NCI-H1417 (cell line): ENCODE data around the gene TAB2.

Experiments
- DNase-seq, 3 experiments: peaks; one replicate each; lab custom pipeline; 2025; lab: John Stamatoyannopoulos, UW

TAB2 gene

DNA sequence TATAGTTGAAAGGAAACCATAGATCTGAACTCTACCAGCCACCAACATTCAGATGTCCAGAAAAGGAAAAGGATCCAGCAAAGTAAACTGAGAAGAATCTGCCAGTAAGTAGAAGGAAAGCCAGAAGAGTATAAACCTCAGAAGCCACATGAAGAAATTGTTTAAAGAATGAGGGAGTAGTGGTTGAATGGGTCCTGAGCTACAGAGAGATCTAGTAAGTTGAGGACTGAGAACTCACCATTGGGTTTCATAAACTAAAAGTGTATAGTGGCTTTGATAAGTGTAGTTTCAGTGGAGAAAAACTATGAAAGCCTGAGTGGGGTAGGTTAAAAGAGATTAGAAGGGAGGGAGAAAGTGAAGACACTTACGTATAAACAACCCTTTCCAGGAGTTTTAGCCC lies 50.6 kb downstream of the TAB2 start:
- no peak for DNase-seq

DNA sequence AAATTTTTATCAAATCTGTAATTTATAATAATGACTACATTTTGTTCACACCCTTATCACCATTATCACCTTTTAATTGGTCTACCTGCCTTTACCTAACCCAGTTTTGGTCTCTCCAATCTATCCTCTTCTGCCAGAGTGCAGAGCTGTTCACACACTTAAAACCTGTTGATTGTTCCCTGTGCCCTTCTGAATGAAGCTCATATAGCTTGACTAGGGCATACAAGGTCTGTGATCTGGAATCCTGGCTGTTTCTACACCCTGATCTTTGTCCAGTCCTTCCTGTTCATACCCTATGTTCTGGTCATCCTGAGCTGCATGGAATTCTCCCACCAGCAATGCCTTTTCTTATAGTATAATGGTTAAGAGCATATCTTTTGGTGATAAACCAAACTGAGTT lies 53.6 kb downstream of the TAB2 start:
- no peak for DNase-seq

DNA sequence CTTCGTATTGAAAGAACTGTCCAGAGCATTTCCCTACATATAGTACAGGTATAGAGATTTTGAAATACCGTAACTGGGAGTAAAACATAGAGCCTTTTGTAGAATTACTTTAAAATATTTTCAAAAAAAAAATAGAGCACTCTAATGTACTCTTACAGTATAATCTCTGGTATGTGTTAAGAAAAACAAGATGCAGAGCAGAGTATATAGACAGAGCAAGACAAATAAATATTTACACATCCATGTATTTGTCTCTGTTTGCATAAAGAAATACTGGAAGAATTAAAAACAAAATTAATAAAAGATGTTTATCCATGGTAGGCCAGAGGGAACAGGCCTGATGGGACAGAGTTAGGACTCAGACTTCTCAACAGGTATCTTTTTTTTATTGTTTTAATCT lies 54.5 kb downstream of the TAB2 start:
- no peak for DNase-seq

DNA sequence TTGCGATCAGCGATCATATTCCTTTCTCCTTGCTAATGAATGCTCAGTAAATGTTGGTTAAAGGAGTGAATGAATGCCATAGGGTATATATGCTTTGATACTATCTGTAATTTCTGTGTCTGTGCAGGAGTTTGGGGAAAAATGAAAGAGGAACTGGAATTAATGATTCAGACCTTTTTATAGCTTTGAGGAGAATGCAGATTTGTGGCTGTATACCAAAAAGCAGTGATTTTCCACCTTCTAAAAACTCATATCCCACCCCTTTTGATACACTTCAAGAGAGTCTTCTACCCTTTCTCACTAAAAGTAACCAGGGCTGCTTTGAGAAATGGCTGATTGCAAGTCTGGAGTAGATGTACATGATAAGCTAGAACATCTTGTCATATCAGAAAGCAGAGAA lies 56.0 kb downstream of the TAB2 start:
- DNase-seq, result no peak

DNA sequence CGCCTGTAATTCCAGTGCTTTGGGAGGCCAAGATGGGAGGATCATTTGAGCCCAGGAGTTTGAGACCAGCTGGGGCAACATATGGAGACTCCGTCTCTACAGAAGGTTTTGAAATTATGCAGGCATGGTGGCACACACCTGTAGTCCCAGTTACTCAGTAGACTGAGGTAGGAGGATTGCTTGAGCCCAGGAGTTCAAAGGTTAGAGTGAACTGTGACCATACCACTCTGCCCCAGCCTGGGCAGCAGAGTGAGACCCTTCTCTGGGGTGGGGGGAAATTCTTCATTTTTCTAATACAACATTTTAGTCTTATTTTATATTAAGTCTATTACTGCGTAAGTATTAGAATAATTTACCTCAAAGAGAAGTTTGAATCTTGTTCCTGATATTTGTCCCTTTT lies 62.5 kb downstream of the TAB2 start:
- DNase-seq, result no peak

DNA sequence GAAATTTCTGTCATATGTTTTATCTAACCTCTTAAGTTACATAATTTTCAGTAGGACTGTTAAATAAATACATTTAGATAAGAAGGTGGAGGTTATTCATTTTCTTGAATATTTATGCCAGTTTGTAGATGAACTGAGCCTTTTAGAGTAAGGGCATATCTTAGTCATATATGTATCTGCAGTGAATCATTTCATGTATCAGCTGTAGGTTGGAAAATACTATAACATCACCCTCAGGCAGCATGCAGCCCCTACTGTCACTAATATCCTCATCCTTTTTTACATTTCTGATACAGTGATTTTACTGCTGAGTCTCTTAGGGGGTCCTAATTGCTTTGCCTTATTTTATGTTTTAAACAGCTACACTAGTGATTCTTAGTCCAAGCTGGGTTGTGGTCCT lies 63.0 kb downstream of the TAB2 start:
- no peak for DNase-seq

DNA sequence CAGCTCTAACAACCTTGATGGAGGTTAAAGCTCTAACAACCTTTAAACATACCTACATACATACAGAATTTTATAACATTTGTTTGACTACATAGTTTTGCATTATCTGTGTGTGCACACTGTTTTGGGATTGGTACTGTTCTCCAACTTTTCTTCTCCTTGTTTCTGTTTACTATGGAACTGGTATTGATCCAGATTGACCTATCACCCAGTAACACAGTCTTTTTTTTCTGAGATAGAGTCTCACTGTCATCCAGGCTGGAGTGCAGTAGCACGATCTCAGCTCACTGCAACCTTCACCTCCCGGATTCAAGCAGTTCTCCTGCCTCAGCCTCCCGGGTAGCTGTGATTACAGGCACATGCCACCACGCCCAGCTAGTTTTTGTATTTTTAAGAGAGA lies 65.9 kb downstream of the TAB2 start:
- DNase-seq, result no peak

DNA sequence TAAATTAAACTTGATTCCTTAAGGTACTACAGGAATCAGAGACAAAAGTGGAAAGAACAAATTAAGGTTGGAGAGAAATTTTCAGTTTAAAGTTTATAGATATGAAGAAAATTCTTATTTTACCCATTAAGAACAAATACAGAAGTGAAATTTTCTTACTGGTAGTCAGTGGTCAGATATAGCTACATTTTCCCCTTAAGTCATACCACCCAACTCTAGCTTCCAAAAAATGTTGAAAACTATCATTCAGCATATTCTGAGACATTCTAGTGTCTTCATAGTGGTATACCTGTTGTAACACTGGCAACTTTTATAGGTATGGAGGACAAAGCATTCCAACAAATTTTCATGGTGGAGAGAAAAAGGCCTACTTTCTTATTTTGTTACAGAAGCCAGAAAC lies 67.0 kb downstream of the TAB2 start:
- DNase-seq, result no peak

DNA sequence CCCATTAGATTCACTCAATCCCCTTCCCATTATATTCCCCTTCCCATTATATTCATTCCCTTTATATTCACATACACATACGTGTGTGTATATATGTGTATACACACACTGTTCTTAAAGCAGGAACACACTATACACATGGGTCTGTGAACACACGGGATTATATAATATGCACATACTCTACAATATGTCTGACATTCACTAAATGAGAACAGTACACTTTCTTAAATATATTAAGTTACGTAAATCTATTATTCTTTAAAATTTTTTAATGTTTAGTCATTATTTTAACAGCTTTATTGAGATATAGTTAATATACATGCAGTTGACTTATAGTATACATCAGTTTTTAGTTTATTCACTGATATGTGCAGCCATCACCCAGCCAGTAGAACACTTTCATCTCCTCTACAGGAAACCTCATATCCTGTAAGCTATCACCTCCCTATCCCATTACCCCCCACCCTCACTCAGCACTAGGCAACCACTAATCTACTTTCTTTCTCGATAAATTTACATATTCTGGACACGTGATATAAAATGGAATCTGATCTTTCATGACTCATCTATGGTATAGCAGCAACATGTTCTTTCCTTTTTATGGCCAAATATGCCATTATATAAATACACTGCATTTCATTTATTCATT lies 68.6 kb downstream of the TAB2 start:
- DNase-seq, result no peak

DNA sequence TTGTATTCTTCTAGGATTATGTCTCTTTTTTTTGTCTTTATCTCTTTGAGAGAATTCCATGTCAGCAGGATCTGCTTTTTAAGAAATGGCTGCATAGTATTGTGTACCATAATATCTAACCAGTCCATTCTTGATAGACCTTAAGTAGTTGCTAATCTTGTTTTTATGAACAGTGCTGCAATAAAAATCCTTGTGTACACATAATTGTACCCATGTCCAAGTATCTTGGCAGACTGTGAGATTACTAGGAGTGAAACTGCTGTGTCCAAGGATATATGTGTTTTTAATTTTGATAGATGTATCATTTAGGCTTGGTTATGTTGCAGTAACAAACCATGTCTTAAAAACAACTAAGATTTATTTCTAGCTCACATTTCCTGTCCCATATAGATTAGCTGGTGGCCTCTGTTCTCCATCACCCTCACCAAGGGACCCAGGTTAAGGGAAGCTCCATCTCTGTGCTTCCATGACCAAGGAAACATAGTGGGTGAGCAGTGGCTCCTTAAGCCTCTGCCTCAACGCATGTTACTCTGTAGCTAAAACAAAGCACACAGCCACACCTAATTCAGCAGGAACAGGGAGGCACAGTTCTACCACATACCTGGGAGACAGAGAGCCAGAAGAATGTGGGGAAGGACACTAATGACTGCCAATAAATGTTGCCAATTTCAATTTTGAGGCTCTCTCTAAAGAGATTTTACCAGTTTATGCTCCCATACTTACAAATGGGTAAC lies 70.4 kb downstream of the TAB2 start:
- DNase-seq, result no peak

DNA sequence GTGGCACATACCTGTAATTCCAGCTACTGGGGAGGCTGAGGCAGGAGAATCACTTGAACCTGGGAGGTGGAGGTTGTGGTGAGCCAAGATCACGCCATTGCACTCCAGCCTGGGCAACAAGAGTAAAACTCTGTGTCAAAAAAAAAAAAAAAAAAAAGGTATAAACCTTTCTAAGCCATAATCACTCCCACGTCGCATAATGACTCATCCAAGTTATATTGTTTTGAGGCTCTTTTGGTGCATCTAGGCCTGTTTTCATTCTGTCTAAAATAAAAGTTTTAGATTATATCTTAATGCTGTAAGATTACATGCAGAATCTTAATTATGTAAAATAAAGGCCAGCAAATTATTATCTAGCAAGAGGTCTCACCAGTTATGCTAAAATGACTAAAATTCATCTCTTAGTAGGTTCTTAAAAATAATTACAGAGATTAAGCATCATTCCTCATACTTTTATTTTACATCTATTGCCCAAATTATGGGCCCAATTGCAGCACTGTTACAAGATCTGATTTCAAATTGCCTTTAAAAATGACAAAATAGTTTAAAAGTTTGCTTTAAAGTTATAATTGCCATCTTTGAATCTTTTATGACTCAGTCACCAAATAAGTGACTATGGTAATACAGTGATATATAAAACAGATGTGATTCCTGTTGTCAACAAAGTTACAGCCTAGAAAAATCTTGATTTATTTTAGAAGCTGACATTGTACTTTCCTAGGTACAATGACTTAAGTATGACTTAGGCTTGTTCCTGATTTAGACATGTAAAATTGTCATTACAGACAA lies 72.2 kb downstream of the TAB2 start:
- DNase-seq, result no peak

DNA sequence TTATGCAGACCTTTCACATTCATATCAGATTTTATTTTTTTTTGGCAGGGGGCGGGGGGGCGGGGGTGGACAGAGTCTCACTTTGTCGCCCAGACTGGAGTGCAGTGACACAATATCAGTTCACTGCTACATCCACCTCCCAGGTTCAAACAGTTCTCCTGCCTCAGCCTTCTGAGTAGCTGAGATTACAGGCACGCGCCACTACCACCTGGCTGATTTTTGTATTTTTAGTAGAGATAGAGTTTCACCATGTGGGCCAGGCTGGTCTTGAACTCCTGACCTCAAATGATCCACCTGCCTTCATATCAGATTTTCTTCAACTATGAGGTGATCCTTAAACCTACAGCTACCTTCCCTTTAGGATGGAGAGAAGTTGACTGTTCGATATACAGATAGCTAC lies 74.6 kb downstream of the TAB2 start:
- DNase-seq, result no peak

DNA sequence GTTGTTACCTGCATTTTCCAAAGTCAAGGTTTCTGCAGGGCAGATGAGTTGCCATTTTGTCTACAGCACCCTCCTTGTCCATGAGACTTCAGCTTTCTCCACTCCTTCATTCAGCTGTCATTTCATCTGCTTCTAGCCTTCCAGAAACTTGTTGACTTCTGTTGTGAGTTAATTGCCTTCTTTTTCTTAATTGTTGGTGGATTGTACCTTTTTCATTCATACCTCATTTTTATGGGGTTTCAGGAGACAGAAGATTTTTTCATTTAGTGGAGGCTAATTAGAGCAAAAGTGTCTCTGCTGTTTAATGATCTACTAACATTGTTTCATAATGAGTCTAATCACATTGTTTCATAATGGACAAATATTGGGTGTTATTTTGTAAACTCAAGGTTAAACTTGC lies 75.0 kb downstream of the TAB2 start:
- no peak for DNase-seq

DNA sequence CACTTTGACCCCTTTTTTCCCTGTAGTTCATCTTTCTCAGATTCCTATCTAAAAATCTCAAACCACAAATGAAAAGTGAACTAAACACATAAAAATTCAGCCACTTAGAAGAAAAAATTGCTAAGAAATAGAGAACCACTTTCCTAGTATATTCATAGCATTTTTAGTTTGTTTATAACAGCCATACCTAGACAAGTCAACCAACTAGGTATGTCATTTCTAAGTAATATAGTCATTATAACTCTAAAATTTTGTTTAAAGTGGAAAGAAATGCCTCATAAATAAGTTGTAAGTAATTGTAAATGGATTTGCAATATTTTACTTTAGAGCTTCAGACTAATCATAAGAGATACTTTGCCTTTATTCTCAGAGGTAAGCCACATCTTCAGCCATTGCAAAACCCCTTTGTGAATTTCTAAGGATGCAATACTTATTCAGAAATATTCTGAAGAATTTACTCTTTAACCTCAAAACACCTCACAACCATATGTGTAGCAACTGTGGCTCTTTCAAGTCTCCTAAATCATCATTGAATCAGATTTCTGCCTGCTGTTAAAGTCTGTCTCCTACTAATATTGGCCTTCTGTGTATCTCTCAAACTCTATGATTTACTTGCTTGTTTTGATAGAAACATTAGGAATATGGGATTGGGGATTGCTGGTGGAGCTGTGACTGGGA lies 75.6 kb downstream of the TAB2 start:
- DNase-seq, result no peak

DNA sequence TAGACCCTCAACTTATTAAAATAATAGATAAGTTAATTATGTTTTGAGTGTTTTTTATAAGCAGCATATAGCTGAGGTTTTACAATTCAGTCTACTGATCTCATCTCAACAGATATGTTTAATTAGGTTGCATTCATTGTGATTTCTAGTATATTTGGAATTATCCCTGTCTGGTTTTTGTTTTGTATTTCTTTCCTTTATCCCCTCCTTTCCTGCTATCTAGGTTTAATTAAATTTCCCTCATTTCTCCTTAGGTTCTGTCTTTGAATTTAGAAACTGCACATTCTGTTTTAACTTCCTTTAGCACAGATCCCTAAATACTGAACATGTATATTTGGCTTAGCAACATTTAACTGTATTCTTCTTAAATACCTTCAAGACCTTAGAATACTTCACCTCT lies 77.7 kb downstream of the TAB2 start:
- no peak for DNase-seq

DNA sequence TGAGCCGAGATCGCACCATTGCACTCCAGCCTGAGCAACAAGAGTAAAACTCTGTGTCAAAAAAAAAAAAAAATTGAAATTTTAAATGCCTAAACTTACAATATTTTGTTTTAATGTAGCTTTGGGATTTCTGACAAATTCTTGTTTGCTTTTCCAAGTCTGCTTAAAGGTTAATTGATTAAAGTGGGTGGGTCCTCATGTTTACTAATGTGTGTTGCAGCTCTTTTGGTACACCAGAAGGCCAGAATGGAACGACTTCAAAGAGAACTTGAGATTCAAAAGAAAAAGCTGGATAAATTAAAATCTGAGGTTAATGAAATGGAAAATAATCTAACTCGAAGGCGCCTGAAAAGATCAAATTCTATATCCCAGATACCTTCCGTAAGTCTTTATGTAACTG lies 79.9 kb downstream of the TAB2 start:
- no peak for DNase-seq

DNA sequence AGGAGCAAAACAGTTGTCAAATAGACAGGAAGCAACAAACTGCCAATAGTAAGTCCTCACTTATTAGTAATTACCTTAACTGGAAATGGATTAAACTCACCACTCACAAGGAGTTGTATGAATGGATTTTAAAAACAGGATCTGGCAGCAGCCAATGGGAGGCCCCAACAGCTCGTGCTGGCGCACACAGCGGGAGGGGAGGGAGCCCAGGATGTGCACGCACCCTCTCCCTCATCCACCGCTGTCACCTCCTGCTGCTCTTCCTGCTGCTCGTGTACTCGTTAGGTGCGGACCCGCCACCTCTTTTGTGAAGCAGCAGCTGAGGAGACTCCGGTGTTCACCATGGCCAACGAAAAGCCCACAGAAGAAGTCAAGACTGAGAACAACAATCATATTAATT lies 82.5 kb downstream of the TAB2 start, which contains the start of gene SUMO4:
Gene SUMO4, plus strand, starts transcription at position 213 of the 400 bp plus-strand sequence. Its CDS starts 130 bp downstream, at position 343.
- no peak for DNase-seq

DNA sequence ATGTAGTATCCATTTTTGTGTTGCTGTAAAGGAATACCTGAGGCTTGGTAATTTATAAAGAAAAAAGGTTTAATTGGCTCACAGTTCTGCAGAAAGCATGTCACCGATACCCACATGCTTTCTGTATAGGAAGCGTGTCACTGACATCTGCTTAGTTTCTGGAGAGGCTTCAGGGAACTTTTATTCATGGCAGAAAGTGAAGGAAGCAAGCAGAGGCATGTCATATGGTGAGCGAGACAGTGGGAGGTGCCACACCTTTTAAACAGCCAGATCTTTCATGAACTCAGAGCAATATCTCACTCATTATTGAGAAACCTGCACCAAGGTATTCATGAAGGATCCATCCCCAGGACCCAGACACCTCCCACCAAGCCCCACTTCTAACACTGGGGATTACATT lies 86.0 kb downstream of the TAB2 start:
- DNase-seq, result no peak

DNA sequence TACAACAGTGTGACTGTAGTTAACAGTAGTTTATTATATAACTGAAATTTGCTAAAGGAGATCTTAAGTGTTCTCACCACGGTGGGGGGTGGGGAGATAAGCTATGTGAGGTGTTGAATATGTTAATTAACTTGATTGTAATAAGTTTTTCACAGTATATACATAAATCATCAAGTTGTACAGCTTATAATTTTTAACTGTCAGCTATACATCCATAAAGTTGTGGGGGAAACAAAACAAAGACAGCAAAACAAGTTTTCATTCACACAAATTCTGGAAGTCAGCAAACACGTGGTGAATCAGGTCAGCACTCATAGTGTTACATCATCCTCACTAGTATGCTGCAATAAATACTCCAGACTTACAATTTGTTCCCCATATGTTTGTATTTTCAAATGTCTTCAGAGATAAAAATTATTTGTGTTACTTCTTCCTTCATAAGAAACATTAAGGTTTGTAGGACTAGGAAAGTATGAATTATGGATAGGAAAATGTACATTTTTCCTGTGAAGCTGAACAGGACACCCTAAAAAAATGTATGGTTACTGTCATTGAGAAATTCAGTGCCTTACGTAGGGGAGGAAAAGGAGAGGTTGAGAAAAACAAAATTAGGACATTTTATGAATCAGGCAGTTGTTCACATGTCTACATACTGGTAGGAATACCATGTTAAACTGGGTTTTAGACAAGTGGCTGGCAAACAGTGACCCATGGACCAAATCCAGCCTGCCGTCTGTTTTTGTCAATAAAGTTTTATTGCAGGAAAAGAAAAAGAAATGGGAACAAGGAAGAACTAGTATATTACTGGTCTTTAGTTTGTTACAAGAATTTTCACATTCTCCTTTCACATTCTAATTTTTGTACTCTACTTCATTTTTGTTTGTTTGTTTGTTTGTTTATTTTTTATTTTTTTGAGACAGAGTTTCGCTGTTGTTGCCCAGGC lies 88.6 kb downstream of the TAB2 start:
- DNase-seq, result no peak

DNA sequence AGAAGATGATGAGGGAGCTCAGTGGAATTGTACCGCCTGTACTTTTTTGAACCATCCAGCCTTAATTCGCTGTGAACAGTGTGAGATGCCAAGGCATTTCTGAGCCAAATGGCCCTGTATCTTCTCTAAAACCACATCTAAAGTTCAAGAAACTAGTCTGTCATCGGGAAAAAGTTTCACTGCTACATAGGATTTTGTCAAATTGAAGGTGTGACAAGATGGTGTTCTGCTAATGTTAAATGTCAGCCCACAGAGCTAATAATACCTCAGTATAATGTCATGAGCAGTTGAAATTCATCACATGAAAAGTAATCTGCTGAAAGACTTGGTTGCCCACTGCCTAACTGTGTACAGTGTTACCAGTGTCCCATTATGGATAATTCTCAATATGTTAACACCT lies 92.1 kb downstream of the TAB2 start:
- no peak for DNase-seq

DNA sequence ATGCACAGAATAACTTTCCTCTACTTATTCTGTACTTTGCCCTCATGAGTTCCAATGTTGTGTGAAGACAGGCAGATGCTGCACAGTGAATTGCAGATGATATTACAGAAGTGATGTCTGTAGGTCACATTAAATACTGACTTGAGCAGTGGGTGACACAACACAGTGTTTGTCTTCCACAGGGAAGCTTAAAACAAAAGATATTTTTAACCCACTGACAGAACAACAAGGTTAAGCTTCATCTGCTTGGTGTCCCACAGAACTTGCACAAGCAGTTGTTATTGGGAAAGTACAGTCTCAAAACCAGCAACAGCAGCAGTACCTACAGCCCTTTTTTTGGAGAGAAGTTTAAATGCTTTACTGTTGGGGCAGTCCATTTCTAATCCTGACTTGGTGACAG lies 93.0 kb downstream of the TAB2 start:
- DNase-seq, result no peak
